Mammary epithelial cell (primary cell): Measurements from ENCODE around the gene CLUH.

Experiments used
- EZH2 ChIP-seq: IDR thresholded peaks from 2 replicates; pipeline ENCODE4 v1.6.1; 2012; ENCODE audit warnings: low read length, inconsistent platforms, borderline replicate concordance
- TF ChIP-seq, protein P1 (sequence below), 2 donors: IDR thresholded peaks in 1 of 2; conservative IDR thresholded peaks in 1 of 2; 2 replicates each; pipeline ENCODE4 v1.5.1; 2011 to 2012; ENCODE audit warnings: inconsistent platforms in 2 of 2, low read length in 2 of 2, mild to moderate bottlenecking in 2 of 2, control low read depth in 1 of 2, low read depth in 1 of 2; ENCODE audit not compliant: insufficient read depth in 1 of 2; ENCODE audit errors: extremely low read depth in 1 of 2

DNA sequence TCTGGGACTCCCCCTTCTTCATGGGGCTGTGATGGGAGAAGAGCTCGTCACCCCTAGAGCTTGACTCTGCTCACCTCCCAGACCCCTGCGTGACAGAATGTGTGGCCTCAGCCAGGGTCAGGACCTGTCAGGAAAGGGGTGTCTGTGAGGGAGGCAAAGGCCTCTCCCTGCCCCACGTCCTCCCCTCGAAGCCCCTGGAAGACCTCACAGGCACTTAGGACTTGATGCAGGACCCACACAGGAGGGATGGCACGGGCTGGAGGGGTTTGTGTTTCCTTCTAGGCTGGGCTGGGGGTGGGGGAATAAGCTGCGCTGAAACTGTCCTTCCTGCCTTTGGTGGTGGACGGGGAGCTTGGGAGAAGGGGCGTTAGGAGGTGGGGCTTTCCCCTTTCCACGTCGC, 11.0 kb upstream of the CLUH start:
- TF ChIP-seq, protein P1, sequence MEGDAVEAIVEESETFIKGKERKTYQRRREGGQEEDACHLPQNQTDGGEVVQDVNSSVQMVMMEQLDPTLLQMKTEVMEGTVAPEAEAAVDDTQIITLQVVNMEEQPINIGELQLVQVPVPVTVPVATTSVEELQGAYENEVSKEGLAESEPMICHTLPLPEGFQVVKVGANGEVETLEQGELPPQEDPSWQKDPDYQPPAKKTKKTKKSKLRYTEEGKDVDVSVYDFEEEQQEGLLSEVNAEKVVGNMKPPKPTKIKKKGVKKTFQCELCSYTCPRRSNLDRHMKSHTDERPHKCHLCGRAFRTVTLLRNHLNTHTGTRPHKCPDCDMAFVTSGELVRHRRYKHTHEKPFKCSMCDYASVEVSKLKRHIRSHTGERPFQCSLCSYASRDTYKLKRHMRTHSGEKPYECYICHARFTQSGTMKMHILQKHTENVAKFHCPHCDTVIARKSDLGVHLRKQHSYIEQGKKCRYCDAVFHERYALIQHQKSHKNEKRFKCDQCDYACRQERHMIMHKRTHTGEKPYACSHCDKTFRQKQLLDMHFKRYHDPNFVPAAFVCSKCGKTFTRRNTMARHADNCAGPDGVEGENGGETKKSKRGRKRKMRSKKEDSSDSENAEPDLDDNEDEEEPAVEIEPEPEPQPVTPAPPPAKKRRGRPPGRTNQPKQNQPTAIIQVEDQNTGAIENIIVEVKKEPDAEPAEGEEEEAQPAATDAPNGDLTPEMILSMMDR (conservative IDR thresholded peaks at IDR 0.05 in 1 of 2, IDR thresholded peaks at IDR 0.05 in 1 of 2; ENCODE audit: extremely low read depth in 1 of 2, insufficient read depth in 1 of 2, low read depth in 1 of 2, low read length in 2 of 2), result no peak
- no peak for TF ChIP-seq EZH2
